ENCODE measurements around the gene TYW3. TPM values are rescaled to one million over a fixed set of nuclear protein-coding genes. Genes with fewer than 3 reads are reported as not detected.

Gene TYW3
- total RNA-seq, 2 experiments from 2014 or later = 8.3 to 29.1 TPM

DNA sequence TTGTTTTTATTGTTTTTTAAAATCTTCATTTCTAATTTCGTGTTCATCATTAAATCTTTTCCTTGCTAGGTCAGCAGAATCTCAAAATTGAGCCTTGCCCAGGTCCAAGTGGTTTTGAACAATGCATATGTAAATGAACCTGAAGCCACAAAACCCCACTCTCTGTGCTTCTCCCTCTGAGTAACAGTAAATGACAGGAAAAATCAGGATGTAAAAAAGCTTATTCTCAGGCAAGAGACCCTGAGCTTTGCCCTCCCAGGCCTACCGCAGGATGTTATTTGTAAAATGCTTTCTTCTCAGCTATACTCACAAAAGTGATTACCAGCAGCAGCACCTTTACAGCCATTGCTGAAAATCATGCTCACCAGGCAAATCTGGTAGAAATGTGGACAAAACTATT is 47.6 kb downstream of the TYW3 start:
- Histone ChIP-seq H3K79me2 (ENCODE audit: insufficient read depth, low read depth, low read length) (no peaks in the 10 kb centered on the region), H3K9me3 (ENCODE audit: low read length) (no peaks in the 10 kb centered on the region), H2AFZ (ENCODE audit: low read length) (no peak overlapping the region), H3K9me2 (ENCODE audit: insufficient read depth, low read length) (no peaks in the 10 kb centered on the region), H3K4me2 (ENCODE audit: low read length) (no peak overlapping the region), H4K20me1 (ENCODE audit: insufficient read depth, low read length) (no peaks in the 10 kb centered on the region), H3K36me3 (ENCODE audit: insufficient read depth, low read length) (no peaks in the 10 kb centered on the region), H3K4me1 (ENCODE audit: insufficient read depth, low read length, poor library complexity, severe bottlenecking) (no peaks in the 10 kb centered on the region), H3K27ac (ENCODE audit: low read depth, low read length, poor library complexity, severe bottlenecking) (no peak overlapping the region), H3K4me3 (ENCODE audit: low read depth, low read length, poor library complexity, severe bottlenecking) (no peak overlapping the region)
- no TSS peak for BruUV-seq (replicated peaks)
- intact Hi-C loops (cut with micrococcal nuclease; ENCODE audit: unreplicated experiment) = no loop called here
- ChIA-PET CTCF (ENCODE audit: unreplicated experiment) (no interaction called here), POLR2A (no interaction called here)
- TF ChIP-seq, protein P1, sequence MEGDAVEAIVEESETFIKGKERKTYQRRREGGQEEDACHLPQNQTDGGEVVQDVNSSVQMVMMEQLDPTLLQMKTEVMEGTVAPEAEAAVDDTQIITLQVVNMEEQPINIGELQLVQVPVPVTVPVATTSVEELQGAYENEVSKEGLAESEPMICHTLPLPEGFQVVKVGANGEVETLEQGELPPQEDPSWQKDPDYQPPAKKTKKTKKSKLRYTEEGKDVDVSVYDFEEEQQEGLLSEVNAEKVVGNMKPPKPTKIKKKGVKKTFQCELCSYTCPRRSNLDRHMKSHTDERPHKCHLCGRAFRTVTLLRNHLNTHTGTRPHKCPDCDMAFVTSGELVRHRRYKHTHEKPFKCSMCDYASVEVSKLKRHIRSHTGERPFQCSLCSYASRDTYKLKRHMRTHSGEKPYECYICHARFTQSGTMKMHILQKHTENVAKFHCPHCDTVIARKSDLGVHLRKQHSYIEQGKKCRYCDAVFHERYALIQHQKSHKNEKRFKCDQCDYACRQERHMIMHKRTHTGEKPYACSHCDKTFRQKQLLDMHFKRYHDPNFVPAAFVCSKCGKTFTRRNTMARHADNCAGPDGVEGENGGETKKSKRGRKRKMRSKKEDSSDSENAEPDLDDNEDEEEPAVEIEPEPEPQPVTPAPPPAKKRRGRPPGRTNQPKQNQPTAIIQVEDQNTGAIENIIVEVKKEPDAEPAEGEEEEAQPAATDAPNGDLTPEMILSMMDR (conservative IDR thresholded peaks at IDR 0.05; ENCODE audit: low read length) = no peak
- TF ChIP-seq EZH2phosphoT487 (IDR thresholded peaks at IDR 0.05; ENCODE audit: borderline replicate concordance, low read depth, low read length) = no peak
- DNase-seq (ENCODE audit: low spot score) = no peak

DNA sequence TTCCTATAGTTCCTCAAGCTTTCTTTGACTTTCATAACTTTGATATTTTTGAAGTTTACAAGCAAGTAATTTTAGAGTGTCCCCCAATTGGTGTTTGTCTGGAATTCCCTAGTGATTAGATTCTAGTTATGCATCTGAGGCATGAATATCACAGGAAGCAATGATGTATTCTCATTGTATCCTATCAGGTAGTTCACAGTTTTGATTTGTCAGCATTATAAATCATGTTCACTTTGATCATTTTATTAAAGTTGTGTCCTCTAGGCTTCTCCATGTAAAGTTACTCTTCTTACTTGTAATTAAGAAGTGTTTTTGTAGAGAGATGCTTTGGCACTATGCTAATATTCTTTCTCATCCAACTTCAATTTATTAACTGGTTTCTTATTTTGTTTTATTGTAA is 53.0 kb downstream of the TYW3 start:
- H3K4me2 ChIP-seq (ENCODE audit: low read length) = no peak overlapping the region
- TF ChIP-seq, protein P1 (conservative IDR thresholded peaks at IDR 0.05; ENCODE audit: low read length) = no peak
- TF ChIP-seq EZH2phosphoT487 (IDR thresholded peaks at IDR 0.05; ENCODE audit: borderline replicate concordance, low read depth, low read length) = no peak
- CTCF ChIA-PET (ENCODE audit: unreplicated experiment) = no interaction called here

DNA sequence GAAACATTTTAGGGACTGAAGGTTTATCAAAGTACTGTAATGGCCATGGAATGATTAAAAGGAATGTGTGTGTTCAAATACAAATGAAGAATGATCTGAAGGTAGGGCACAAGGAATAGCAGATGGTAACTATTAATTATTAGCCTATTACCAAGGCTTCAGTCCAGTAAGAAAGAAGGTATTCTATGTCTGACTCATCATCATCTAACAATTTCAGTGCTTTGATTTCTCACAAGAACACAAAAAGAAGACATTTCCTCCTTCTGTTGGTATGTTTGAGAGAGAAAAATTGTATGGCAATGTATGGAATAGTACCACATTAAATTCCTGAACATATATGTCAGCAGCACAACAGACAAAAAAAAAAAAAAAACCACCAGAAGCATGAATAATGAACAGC is 57.5 kb downstream of the TYW3 start:
- DNase-seq (ENCODE audit: low spot score) = no peak
- H3K36me3 ChIP-seq (ENCODE audit: insufficient read depth, low read length) = no peaks in the 10 kb centered on the region
- no peaks in the 10 kb centered on the region for H3K9me3 ChIP-seq (ENCODE audit: low read length)
- CTCF ChIA-PET (ENCODE audit: unreplicated experiment) = no interaction called here
- no peaks in the 10 kb centered on the region for H3K79me2 ChIP-seq (ENCODE audit: insufficient read depth, low read depth, low read length)
- BruUV-seq (replicated peaks) = no TSS peak
- H4K20me1 ChIP-seq (ENCODE audit: insufficient read depth, low read length) = no peaks in the 10 kb centered on the region
- H2AFZ ChIP-seq (ENCODE audit: low read length) = no peak overlapping the region
- no peaks in the 10 kb centered on the region for H3K4me1 ChIP-seq (ENCODE audit: insufficient read depth, low read length, poor library complexity, severe bottlenecking)
- no peak overlapping the region for H3K4me2 ChIP-seq (ENCODE audit: low read length)
- H3K4me3 ChIP-seq (ENCODE audit: low read depth, low read length, poor library complexity, severe bottlenecking) = no peak overlapping the region
- intact Hi-C loops (cut with micrococcal nuclease; ENCODE audit: unreplicated experiment) = no loop called here
- TF ChIP-seq EZH2phosphoT487 (IDR thresholded peaks at IDR 0.05; ENCODE audit: borderline replicate concordance, low read depth, low read length) = no peak
- TF ChIP-seq, protein P1 (conservative IDR thresholded peaks at IDR 0.05; ENCODE audit: low read length) = no peak
- no peaks in the 10 kb centered on the region for H3K9me2 ChIP-seq (ENCODE audit: insufficient read depth, low read length)
- no peak overlapping the region for H3K27ac ChIP-seq (ENCODE audit: low read depth, low read length, poor library complexity, severe bottlenecking)
- POLR2A ChIA-PET = interaction anchor here (1.3 kb wide), 1 partner anchor 19 kb away, joined by 4 read pairs; no protein-coding TSS in a partner anchor

More for the DNA sequence above, 53.0 kb downstream of the TYW3 start:
- no peak for DNase-seq (ENCODE audit: low spot score)
- Histone ChIP-seq H4K20me1 (ENCODE audit: insufficient read depth, low read length) (no peaks in the 10 kb centered on the region), H2AFZ (ENCODE audit: low read length) (no peak overlapping the region; the same call in 1 of the 2 replicates), H3K27ac (ENCODE audit: low read depth, low read length, poor library complexity, severe bottlenecking) (no peak overlapping the region), H3K36me3 (ENCODE audit: insufficient read depth, low read length) (no peaks in the 10 kb centered on the region), H3K79me2 (ENCODE audit: insufficient read depth, low read depth, low read length) (no peaks in the 10 kb centered on the region), H3K4me3 (ENCODE audit: low read depth, low read length, poor library complexity, severe bottlenecking) (no peak overlapping the region), H3K4me1 (ENCODE audit: insufficient read depth, low read length, poor library complexity, severe bottlenecking) (no peaks in the 10 kb centered on the region), H3K9me3 (ENCODE audit: low read length) (no peaks in the 10 kb centered on the region), H3K9me2 (ENCODE audit: insufficient read depth, low read length) (no peaks in the 10 kb centered on the region)
- POLR2A ChIA-PET = interaction anchor here (0.7 kb wide), 1 partner anchor 74 kb away, joined by 3 read pairs; no protein-coding TSS in a partner anchor
- no TSS peak for BruUV-seq (replicated peaks)
- intact Hi-C loops (cut with micrococcal nuclease; ENCODE audit: unreplicated experiment) = no loop called here

All from OCI-LY7 (cell line).